OCI-LY3 (cell line): Measurements from ENCODE around the gene NDUFS7.

Experiments
- CTCF ChIP-seq: fragments of 200-600, 300-600 bp; sonication (generic); IDR thresholded peaks from 2 replicates; pipeline ENCODE4 v1.5.1; 2014; ENCODE audit warnings: antibody characterized with exemption, low read length, low read depth
- EZH2phosphoT487 ChIP-seq: fragments of 200-600 bp; shearing (Covaris generic); IDR thresholded peaks from 2 replicates; pipeline ENCODE4 v1.6.1; 2018; ENCODE audit warnings: antibody characterized with exemption, mixed run types, low read depth

GRCh38 chr19:1389033-1389940 is 5.6 kb downstream of the NDUFS7 start:
- TF ChIP-seq CTCF (no peak), EZH2phosphoT487 (no peak)
